SIG-M5 (cell line): Measurements from ENCODE around the gene TRPV6.

ENCODE experiments used
- DNase-seq: peaks from one replicate; lab custom pipeline; 2025; lab: John Stamatoyannopoulos, UW

The TRPV6 gene

DNA sequence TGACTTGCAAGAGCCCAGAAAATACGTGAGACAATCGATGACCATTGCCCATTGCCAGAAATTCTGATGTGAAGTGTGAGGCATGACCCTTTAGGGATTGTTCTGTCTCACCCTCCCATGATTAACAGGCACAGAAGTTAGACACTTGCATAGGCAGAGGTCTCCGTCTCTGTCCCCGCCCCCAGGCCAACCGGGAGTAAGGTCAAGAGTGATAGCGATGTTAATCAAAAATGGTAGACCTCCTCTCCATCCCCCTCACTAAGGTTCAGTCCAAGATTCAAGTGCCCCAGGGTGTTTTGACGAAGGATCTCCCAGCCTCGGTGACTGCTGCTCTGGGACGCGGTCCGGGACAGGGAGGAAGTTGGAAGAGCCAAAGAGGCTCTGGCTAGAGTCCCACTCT, 22.7 kb upstream of the TRPV6 start:
- DNase-seq = no peak

DNA sequence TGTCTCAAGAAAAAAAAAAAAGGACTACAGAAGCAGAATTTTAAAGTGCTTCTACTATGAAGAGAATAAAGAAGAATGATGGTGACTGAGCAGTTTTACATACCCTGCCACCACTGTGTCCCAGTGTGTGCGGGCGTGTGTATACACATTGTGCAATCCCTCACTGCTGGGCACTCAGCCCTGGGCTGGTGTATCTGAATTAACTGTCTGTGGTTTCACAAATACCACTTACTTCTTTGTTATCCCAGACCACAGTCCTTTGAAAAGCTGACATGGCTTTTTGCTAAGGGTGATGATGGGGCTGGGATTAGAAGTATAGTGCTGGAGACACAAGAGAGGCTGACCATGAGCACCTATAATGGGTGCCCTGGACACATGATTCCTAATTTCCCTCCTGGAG, 21.1 kb upstream of the TRPV6 start:
- DNase-seq = no peak

DNA sequence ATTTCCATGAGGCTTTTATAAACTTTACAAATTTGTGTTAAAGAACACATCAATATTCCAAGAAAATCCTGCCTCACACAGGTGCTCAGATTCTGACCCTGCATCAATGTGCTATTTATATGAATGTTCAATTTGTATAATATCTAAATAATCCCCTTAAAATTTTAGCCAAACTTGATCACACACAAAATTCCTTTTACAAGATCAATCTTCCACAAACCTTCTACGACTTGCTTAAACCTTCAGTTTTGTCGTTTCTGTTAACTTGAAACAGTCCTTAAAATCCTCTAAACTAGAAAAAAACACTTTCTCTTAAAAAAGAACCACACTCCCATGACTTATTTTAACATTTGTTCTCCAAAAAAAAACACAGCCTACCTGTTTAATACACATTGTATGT, 20.2 kb upstream of the TRPV6 start:
- DNase-seq = no peak

DNA sequence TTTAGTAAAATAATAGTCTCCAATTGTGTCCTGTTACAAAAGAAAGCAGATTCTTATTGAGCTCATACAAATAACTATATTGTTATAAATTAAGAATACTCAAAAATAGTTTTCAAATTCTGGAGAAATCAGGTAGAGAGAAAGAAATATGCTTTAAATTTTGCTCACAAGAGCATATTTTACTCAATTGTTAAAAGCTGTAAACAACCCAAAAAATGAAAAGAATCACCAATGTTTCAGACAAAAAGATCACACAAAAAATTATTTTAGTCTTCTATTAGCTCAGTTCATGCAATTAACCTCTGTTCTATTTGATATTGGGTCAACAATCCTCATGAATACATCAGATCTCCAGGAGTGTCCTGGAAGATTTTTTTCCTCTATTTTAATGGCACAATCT, 18.6 kb upstream of the TRPV6 start:
- no peak for DNase-seq

DNA sequence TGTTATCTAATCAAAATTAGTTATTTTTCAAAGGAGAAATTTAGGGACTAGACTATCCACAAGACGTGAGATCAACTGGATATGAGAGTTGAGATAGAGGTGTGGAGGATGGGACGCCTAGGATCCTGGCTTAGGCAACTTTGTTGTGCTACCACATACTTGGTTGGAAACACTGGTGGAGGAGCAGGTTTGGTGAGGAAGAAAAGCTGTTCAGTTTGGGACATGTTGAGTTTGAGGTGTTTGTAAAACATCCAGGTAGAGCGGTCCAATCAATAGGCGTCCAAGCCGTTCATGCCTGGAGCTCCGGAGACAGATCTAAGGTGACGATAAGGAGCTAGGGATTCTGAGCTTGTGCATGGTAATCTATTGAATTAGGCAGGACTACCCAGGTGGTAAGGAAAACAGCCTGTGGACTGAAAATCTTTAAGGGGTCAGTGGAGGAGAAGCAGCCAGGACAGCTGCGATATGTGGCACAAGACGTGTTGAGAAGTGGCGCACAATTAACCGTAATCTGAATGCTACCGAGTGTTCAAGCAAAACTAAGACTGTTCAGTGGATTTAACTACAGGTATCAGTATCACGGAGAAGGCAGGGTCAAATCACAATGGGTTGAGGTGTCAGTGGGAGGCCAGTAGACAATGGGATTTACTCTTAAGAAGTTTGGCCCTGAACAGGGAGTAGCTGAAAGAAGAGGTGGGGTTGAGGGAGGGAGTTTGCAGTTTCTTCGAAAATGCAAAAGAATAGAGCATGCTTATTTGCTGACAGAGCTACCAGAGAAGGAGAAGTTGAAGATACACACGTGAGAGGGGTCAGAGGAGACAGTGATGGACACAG, 16.1 kb upstream of the TRPV6 start:
- no peak for DNase-seq

GRCh38 chr7:142899661-142900060, 14.1 kb upstream of the TRPV6 start:
- DNase-seq = no peak

GRCh38 chr7:142898377-142899170, 13.0 kb upstream of the TRPV6 start:
- no peak for DNase-seq

GRCh38 chr7:142897691-142898090, 12.1 kb upstream of the TRPV6 start:
- no peak for DNase-seq

GRCh38 chr7:142896741-142897379, 11.3 kb upstream of the TRPV6 start:
- DNase-seq = no peak

DNA sequence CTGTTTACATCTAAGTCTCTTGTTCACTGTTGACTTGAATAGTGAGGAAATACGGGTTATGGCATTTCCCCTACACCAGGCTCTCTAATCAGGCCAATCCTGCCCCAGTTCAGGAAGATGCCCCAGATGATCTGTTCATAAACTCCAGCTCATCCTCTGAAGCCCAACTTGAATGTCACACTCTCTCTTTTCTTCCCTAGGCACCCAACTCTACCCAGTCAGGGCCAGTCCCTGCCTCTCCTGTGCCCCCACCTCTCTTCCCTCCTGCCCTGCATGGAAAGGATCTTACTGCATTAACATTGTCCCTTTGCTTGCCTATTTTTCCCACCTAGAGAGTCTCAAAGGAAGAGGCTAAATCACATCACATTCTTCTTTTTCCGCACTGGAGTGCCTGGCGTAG, 10.6 kb upstream of the TRPV6 start:
- no peak for DNase-seq

GRCh38 chr7:142894985-142895593, 9.5 kb upstream of the TRPV6 start:
- DNase-seq = no peak

DNA sequence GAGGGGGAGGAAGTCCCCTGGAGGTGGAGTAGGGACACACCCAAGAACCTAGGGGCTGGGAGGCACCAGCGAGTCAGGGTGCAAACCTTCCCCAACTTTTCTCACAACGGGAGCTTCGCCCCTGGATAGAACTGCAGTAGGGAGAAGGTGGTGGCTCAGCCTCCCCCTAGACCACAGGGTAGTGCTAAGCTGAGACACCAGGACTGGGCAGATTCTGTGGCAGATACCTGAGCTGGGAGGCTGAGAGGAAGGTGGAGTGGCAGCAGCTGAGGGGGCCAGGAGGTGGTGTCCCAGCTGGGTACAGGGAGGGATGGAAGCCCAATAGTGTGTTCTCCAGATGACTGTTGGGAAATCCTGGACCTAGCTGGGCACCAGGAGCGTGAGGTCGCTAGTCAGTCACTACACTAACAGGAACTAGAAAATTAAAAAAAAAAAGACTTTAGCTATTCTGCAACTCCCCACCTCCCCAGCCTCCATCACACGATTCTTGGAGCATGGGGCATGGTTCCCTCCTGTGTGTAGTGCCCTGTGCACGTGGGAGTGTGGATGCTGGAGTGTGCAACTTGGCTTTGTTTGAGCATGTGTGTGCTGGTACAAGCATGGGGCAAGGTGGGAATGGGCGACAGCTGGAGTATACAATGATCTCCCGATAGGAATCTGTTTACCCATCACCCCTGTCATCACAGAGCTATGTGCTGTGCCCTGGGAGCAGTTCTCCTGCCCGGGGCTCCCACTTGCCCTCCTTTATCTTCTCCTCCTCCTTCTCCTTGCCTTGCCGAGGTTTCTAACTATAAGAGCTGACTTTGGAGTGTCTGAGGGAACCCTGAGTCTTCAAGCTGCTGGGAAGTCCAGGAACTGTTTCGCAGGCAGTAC, 8.8 kb upstream of the TRPV6 start:
- no peak for DNase-seq

DNA sequence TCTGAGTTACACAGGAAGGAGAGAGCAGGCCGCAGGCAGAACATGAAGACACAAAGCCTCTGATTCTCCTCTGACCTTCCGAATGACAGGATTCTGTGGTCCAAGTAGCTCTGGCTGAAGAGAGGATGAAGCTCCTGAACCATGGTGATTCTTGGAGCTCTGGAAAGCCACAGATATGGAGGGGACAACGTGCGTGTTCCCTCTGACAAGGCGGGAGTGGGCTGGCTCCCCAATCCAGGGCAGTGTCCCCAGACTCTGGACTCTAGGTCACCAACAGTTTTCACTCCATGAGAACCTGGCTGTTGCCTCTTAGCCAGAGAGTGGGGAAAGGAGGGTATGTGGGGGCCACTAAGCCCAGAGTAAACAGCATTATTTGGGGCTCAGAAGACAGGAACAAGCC, 7.4 kb upstream of the TRPV6 start:
- DNase-seq = no peak

DNA sequence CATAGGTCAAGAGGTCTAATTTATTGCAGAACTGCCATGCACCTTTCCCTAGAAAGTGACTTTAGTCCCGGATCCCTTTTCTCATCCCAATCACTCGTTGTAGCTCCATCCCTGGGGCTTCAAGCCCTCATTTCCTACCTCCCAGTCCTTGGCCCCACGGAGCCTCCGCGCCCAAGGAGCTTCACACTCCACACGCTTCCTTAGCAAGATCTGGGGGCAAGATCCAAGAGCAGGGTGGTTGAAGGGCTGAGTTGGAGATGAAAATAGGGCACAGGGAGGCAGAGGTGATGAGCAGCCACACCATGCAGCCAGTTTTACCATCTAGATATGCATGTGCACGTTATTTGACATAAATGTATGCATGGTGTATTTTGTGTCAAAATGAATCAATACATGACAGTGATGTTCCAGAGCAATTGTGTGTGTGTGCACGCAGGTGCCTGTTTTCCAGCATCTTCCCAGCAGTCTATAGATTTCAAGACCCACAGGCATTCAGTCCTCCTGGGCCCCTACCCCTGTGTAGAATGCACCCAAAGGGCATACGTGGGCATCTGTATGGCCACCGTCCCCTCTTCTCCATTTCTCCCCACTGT, 6.0 kb upstream of the TRPV6 start:
- no peak for DNase-seq

- DNase-seq = no peak
Observed at GRCh38 chr7:142890874-142891485, 5.4 kb upstream of the TRPV6 start.

GRCh38 chr7:142889816-142890215, 4.3 kb upstream of the TRPV6 start:
- DNase-seq = no peak

DNA sequence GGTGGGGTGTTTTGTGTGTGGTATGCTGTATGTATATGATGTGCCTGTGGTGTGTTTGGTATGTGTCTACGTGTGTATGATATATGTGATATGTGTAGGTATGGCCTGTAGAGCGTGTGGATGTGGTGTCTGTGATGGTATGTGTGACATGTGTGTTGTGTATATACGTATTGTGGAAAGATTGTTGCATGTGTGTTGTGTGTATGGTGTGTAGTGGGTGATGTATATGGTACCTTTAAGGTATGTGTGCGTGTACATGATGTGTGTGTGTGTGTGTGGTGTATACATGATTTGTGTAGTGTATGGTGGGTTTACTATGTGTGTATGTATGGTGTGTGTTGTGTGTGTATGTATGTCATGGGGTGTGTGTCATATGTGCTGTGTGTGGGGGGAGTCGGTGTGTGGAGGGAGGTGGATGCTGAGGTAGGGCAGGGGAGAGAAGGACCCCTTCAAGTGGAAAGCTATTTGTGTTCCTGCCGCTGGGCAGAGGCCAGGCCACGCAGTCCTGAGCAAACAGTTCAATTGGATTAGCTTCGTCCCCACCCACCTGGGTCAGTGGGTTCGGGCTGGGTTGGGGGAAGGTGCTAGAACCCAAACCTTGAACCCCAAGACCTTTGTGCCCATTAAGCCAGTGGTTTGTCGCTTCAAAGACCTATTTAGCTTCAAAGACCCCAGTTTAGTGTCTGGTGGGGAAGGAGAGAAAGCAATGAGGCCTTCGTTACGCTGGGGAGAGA, 1.9 kb upstream of the TRPV6 start:
- no peak for DNase-seq

GRCh38 chr7:142886866-142887265, 1.3 kb upstream of the TRPV6 start:
- no peak for DNase-seq

DNA sequence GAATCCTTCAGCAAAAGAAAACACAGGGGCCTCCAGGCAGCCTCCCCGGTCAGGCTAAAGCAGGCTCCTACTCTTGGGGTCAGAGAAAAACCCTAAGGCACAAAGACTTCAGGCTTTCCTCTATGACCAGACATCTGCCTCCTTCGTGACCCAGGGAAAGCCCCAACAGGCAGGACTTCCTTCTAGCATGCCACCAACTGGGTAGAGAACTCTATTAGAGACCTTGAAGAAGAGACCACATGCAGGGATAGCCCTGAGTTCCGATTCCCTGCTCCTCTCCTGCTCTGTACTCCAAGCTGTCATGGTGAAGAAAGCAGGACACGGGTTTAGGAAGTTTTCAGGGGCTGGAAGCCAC, 1.3 kb downstream of the TRPV6 start:
- DNase-seq = no peak
